AG09319 (cell line): ENCODE data around the gene MYCBP2.
"Not testable (repeated sequence)": the region's sequence is repeated elsewhere in the genome, so short reads cannot be mapped to it uniquely, and the experiment has no call there.

ENCODE experiments used
- DNase-seq: peaks from one replicate; pipeline ENCODE4 v3.0.0-alpha.2; 2010; ENCODE audit warnings: low read depth; ENCODE audit errors: extremely low read depth
- CTCF ChIP-seq: IDR thresholded peaks from 2 replicates; pipeline ENCODE4 v1.5.1; 2011; ENCODE audit warnings: low read depth, mild to moderate bottlenecking, inconsistent platforms, low read length, moderate library complexity

Gene MYCBP2

GRCh38 chr13:77350811-77351210 is 23.9 kb upstream of the MYCBP2 start:
- no peak for TF ChIP-seq CTCF
- no peak for DNase-seq

- DNase-seq = no peak
- TF ChIP-seq CTCF = no peak
These were observed 22.5 kb upstream of the MYCBP2 start for GRCh38 chr13:77349365-77349764.

- DNase-seq = not testable (repeated sequence)
These were observed 20.5 kb upstream of the MYCBP2 start for GRCh38 chr13:77347351-77347750.

- TF ChIP-seq CTCF = no peak
- no peak for DNase-seq
These were observed 18.4 kb upstream of the MYCBP2 start for GRCh38 chr13:77345150-77345780.

- no peak for DNase-seq
- TF ChIP-seq CTCF = no peak
These were observed 16.9 kb upstream of the MYCBP2 start for GRCh38 chr13:77343841-77344240.

GRCh38 chr13:77339408-77339807 is 12.5 kb upstream of the MYCBP2 start:
- DNase-seq = no peak
- no peak for TF ChIP-seq CTCF

GRCh38 chr13:77338961-77339401 is 12.1 kb upstream of the MYCBP2 start:
- no peak for DNase-seq
- no peak for TF ChIP-seq CTCF

- no peak for TF ChIP-seq CTCF
- DNase-seq = no peak
These were observed 11.4 kb upstream of the MYCBP2 start for GRCh38 chr13:77338329-77338728.
